ENCODE data around the gene NRP1. TPM values are rescaled to one million over a fixed set of nuclear protein-coding genes. Genes with fewer than 3 reads are reported as not detected.

The NRP1 gene
- polyA plus RNA-seq, 4 donors = 2.5 to 22.0 (median 12.3) TPM

DNA sequence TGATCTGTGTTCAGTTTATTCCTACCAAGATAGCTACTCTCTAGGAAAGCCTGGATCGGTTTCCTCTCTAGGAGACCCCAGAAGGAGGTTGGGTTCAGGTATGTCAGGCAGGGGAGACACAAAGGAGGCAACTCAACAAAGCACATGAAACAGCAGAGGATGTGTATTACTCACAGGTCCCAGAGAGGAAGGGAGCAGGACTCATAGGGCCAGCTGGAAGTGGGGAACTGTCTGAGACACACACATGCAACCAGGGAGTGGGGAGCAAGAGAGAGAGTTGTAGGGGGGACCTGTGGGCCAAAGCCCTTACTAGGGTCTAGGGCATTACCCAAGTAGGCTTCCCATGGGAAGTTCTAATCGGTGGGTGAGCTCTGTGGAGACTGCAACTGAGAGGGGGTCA, 10.2 kb upstream of the NRP1 start:
- Histone ChIP-seq H3K27me3 (ENCODE audit: control insufficient read depth in 3 of 3, insufficient read depth in 3 of 3, low read length in 3 of 3) (peaks cover 0 to 4% (median 0%) of the 10 kb centered on the region in 3 donors), H3K4me1 (ENCODE audit: control insufficient read depth in 3 of 3, insufficient read depth in 2 of 3, low read depth in 1 of 3, low read length in 2 of 3) (no peaks in the 10 kb centered on the region), H3K27ac (ENCODE audit: low read depth in 1 of 3, low read length in 2 of 3) (no peak overlapping the region), H3K4me3 (ENCODE audit: low read depth in 1 of 3, low read length in 3 of 3) (no peak overlapping the region), H3K36me3 (ENCODE audit: control insufficient read depth in 3 of 3, insufficient read depth in 2 of 3, low read depth in 1 of 3, low read length in 3 of 3) (no peaks in the 10 kb centered on the region), H3K9me3 (ENCODE audit: control insufficient read depth in 2 of 2, insufficient read depth in 1 of 2, low read depth in 1 of 2, low read length in 1 of 2) (peaks cover 0 to 9% of the 10 kb centered on the region in 2 donors)
- DNase-seq = no peak
- no peak for FAIRE-seq
- WGBS, 3 donors = 65 to 88% (median 76%) methylated on average over 2 of the region's 2 CpGs

DNA sequence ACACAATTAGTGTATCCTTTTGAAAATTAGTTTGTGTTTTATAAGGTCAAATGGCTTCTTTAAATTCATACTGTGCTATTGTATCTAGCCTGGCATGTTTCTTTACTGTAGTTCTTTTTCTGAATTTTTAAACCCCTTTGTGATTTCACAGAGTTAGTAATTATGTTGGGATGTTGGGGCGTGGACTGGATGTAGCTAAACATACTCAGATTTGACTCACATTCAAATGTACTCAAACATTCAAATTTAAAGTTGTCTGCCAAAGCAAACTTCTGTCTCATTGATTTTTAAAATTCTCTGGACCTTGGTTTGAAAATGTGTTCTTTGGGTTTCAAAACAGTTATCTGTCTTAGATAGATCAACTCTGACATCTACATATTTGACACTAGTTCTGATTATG, 7.2 kb upstream of the NRP1 start:
- peaks cover 0 to 5% (median 0%) of the 10 kb centered on the region in 3 donors for H3K4me1 ChIP-seq (ENCODE audit: control insufficient read depth in 3 of 3, insufficient read depth in 2 of 3, low read depth in 1 of 3, low read length in 2 of 3)
- no peak overlapping the region for H3K27ac ChIP-seq (ENCODE audit: low read depth in 1 of 3, low read length in 2 of 3)
- H3K27me3 ChIP-seq (ENCODE audit: control insufficient read depth in 3 of 3, insufficient read depth in 3 of 3, low read length in 3 of 3) = peaks cover 0 to 19% (median 0%) of the 10 kb centered on the region in 3 donors
- H3K36me3 ChIP-seq (ENCODE audit: control insufficient read depth in 3 of 3, insufficient read depth in 2 of 3, low read depth in 1 of 3, low read length in 3 of 3) = no peaks in the 10 kb centered on the region
- no peak overlapping the region for H3K4me3 ChIP-seq (ENCODE audit: low read depth in 1 of 3, low read length in 3 of 3)
- WGBS, 3 donors = 62 to 86% (median 86%) methylated on average over 1 of the region's 1 CpG
- FAIRE-seq = no peak
- no peak for DNase-seq
- peaks cover 0 to 9% of the 10 kb centered on the region in 2 donors for H3K9me3 ChIP-seq (ENCODE audit: control insufficient read depth in 2 of 2, insufficient read depth in 1 of 2, low read depth in 1 of 2, low read length in 1 of 2)

DNA sequence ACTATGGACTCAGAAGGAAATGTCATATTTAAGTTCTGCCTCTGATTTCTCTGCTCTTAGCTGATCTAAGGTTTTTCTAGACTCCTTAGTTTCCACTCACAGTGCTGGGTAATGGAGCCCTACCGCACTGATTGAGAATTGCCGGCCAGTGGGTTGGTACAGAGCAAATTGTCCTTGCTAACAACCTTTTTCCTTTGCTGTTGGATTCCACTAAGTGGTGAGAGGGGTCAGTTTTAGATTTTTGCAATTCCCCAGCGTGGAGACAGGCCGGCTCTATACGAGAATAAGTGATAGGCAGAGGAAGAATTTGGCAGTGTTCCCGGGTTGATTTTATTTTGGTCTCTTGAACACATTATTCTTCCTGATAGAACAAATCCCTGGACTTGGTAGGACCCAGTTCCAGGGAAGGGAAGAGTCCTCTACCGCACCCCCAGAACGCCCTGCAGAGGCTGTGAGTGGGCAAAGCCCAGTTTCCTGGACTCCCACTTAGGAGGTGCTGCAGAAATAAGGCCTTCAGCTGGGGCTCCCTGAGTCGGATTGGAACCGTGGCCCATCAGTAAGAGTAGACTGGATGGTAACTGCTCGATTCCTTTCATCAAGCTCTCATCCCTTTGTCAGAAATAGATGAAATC, 3.0 kb upstream of the NRP1 start:
- Histone ChIP-seq H3K4me1 (ENCODE audit: control insufficient read depth in 3 of 3, insufficient read depth in 2 of 3, low read depth in 1 of 3, low read length in 2 of 3) (peaks cover 0 to 14% (median 0%) of the 10 kb centered on the region in 3 donors), H3K4me3 (ENCODE audit: low read depth in 1 of 3, low read length in 3 of 3) (peak overlapping the region in 2 of 3 donors; percentile 37 to 64), H3K27me3 (ENCODE audit: control insufficient read depth in 3 of 3, insufficient read depth in 3 of 3, low read length in 3 of 3) (peaks cover 0 to 36% (median 0%) of the 10 kb centered on the region in 3 donors), H3K27ac (ENCODE audit: low read depth in 1 of 3, low read length in 2 of 3) (peak overlapping the region in 2 of 3 donors; percentile 60 to 90), H3K36me3 (ENCODE audit: control insufficient read depth in 3 of 3, insufficient read depth in 2 of 3, low read depth in 1 of 3, low read length in 3 of 3) (no peaks in the 10 kb centered on the region), H3K9me3 (ENCODE audit: control insufficient read depth in 2 of 2, insufficient read depth in 1 of 2, low read depth in 1 of 2, low read length in 1 of 2) (no peaks in the 10 kb centered on the region)
- DNase-seq (no peak), FAIRE-seq (no peak)
- 31 to 45% (median 37%) methylated on average over 11 of the region's 11 CpGs for WGBS, 3 donors

- 2 to 9% (median 2%) methylated on average over 48 to 67 of the region's 67 CpGs for WGBS, 3 donors
- Histone ChIP-seq H3K4me1 (ENCODE audit: control insufficient read depth in 3 of 3, insufficient read depth in 2 of 3, low read depth in 1 of 3, low read length in 2 of 3) (peaks cover 0 to 14% (median 0%) of the 10 kb centered on the region in 3 donors), H3K9me3 (ENCODE audit: control insufficient read depth in 2 of 2, insufficient read depth in 1 of 2, low read depth in 1 of 2, low read length in 1 of 2) (no peaks in the 10 kb centered on the region), H3K27ac (ENCODE audit: low read depth in 1 of 3, low read length in 2 of 3) (peak overlapping the region; percentile 0 to 90 (median 61)), H3K4me3 (ENCODE audit: low read depth in 1 of 3, low read length in 3 of 3) (peak overlapping the region in 2 of 3 donors; percentile 64), H3K36me3 (ENCODE audit: control insufficient read depth in 3 of 3, insufficient read depth in 2 of 3, low read depth in 1 of 3, low read length in 3 of 3) (no peaks in the 10 kb centered on the region), H3K27me3 (ENCODE audit: control insufficient read depth in 3 of 3, insufficient read depth in 3 of 3, low read length in 3 of 3) (peaks cover 0 to 36% (median 0%) of the 10 kb centered on the region in 3 donors)
- no peak for FAIRE-seq
- peak; percentile 29 to 41 for DNase-seq
Observed at GRCh38 chr10:33336582-33337325, 2.3 kb upstream of the NRP1 start.

- Histone ChIP-seq H3K4me3 (ENCODE audit: low read depth in 1 of 3, low read length in 3 of 3) (peak overlapping the region; percentile 64), H3K27me3 (ENCODE audit: control insufficient read depth in 3 of 3, insufficient read depth in 3 of 3, low read length in 3 of 3) (peaks cover 0 to 37% (median 0%) of the 10 kb centered on the region in 3 donors), H3K27ac (ENCODE audit: low read depth in 1 of 3, low read length in 2 of 3) (peak overlapping the region; percentile 61 to 90 (median 72)), H3K9me3 (ENCODE audit: control insufficient read depth in 2 of 2, insufficient read depth in 1 of 2, low read depth in 1 of 2, low read length in 1 of 2) (no peaks in the 10 kb centered on the region), H3K4me1 (ENCODE audit: control insufficient read depth in 3 of 3, insufficient read depth in 2 of 3, low read depth in 1 of 3, low read length in 2 of 3) (peaks cover 0 to 14% (median 0%) of the 10 kb centered on the region in 3 donors), H3K36me3 (ENCODE audit: control insufficient read depth in 3 of 3, insufficient read depth in 2 of 3, low read depth in 1 of 3, low read length in 3 of 3) (no peaks in the 10 kb centered on the region)
- FAIRE-seq (no peak), DNase-seq (peak; percentile 64 to 87)
- WGBS, 3 donors = 1 to 3% (median 2%) methylated on average over 38 to 52 of the region's 52 CpGs
Observed at GRCh38 chr10:33335801-33336581, 1.5 kb upstream of the NRP1 start.

DNA sequence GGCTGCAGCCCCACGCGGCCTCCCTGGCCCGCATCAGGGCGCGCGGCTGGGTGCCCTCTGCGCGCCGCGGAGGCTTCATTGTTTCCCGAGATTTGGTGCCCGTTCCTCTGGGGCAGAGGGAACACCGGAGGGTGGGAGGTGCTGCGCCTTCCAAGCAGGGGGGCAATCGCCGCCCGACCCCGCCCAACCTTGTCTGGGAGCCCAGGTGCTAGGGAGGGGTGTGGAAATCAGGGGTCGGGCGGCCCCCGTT, 1.0 kb upstream of the NRP1 start:
- DNase-seq = no peak
- peaks cover 0 to 41% (median 0%) of the 10 kb centered on the region in 3 donors for H3K27me3 ChIP-seq (ENCODE audit: control insufficient read depth in 3 of 3, insufficient read depth in 3 of 3, low read length in 3 of 3)
- no peak for FAIRE-seq
- WGBS, 3 donors = 1% methylated on average over 19 to 21 of the region's 21 CpGs
- H3K4me3 ChIP-seq (ENCODE audit: low read depth in 1 of 3, low read length in 3 of 3) = peak overlapping the region; percentile 64
- H3K27ac ChIP-seq (ENCODE audit: low read depth in 1 of 3, low read length in 2 of 3) = peak overlapping the region; percentile 61 to 90 (median 72)
- H3K9me3 ChIP-seq (ENCODE audit: control insufficient read depth in 2 of 2, insufficient read depth in 1 of 2, low read depth in 1 of 2, low read length in 1 of 2) = no peaks in the 10 kb centered on the region
- H3K36me3 ChIP-seq (ENCODE audit: control insufficient read depth in 3 of 3, insufficient read depth in 2 of 3, low read depth in 1 of 3, low read length in 3 of 3) = no peaks in the 10 kb centered on the region
- peaks cover 0 to 14% (median 0%) of the 10 kb centered on the region in 3 donors for H3K4me1 ChIP-seq (ENCODE audit: control insufficient read depth in 3 of 3, insufficient read depth in 2 of 3, low read depth in 1 of 3, low read length in 2 of 3)

- Histone ChIP-seq H3K9me3 (ENCODE audit: control insufficient read depth in 2 of 2, insufficient read depth in 1 of 2, low read depth in 1 of 2, low read length in 1 of 2) (no peaks in the 10 kb centered on the region), H3K4me3 (ENCODE audit: low read depth in 1 of 3, low read length in 3 of 3) (peak overlapping the region; percentile 64), H3K27ac (ENCODE audit: low read depth in 1 of 3, low read length in 2 of 3) (peak overlapping the region; percentile 61 to 90 (median 72)), H3K27me3 (ENCODE audit: control insufficient read depth in 3 of 3, insufficient read depth in 3 of 3, low read length in 3 of 3) (peaks cover 0 to 39% (median 0%) of the 10 kb centered on the region in 3 donors), H3K36me3 (ENCODE audit: control insufficient read depth in 3 of 3, insufficient read depth in 2 of 3, low read depth in 1 of 3, low read length in 3 of 3) (no peaks in the 10 kb centered on the region), H3K4me1 (ENCODE audit: control insufficient read depth in 3 of 3, insufficient read depth in 2 of 3, low read depth in 1 of 3, low read length in 2 of 3) (peaks cover 0 to 14% (median 0%) of the 10 kb centered on the region in 3 donors)
- FAIRE-seq (no peak), DNase-seq (peak; percentile 65 to 87)
- 1 to 2% (median 2%) methylated on average over 53 to 68 of the region's 68 CpGs for WGBS, 3 donors
Observed at GRCh38 chr10:33334805-33335550, 511 bp upstream of the NRP1 start.

Data from small intestine (tissue), 7 donors.